Panc1 (cell line): ENCODE results near the gene MYL3. TPM values are rescaled to one million over a fixed set of nuclear protein-coding genes. Genes with fewer than 3 reads are reported as not detected.
A peak's percentile ranks its signal among the peaks of the same experiment; 100 is the strongest.

Experiments
- ATAC-seq: fragments of 200-7000 bp; cut with Tn5 transposase; 2 replicates; pipeline ENCODE4 v1.9.1; 2020; ENCODE audit warnings: mild to moderate bottlenecking, moderate library complexity
- BruUV-seq: library from RNA; stranded (reverse); fragments of 400-500 nt; replicated peaks from 2 replicates; lab custom pipeline; 2021; lab: Mats Ljungman, UMichigan
- CTCF ChIA-PET: fragments of 300-600 bp; sonication (Branson Sonifier 250); formaldehyde crosslinking; loops from one replicate; lab custom pipeline; 2022; ENCODE audit warnings: antibody characterized with exemption; lab: Charles Lee
- POLR2A ChIA-PET: fragments of 300-600 bp; sonication (Branson Sonifier 250); formaldehyde crosslinking; loops from one replicate; lab custom pipeline; 2022; ENCODE audit warnings: antibody characterized with exemption; lab: Charles Lee
- DNase-seq: peaks from one replicate; pipeline ENCODE4 v3.0.0-alpha.2; 2010; ENCODE audit warnings: low read depth, low spot score
- H3K27ac ChIP-seq: 2 replicates; pipeline ENCODE4 v1.5.1; 2011; ENCODE audit warnings: mild to moderate bottlenecking, low read length, inconsistent platforms
- H3K27me3 ChIP-seq: fragments of 200-500 bp; sonication (Bioruptor generic); 2 replicates; pipeline ENCODE4 v1.6.0; 2014; ENCODE audit warnings: low read length, inconsistent platforms; ENCODE audit not compliant: control insufficient read depth, insufficient read depth
- H3K36me3 ChIP-seq: fragments of 200-500 bp; sonication (Bioruptor generic); 2 replicates; pipeline ENCODE4 v1.5.1; 2014; ENCODE audit warnings: inconsistent platforms, mild to moderate bottlenecking, low read length, moderate library complexity; ENCODE audit not compliant: control insufficient read depth, insufficient read depth
- H3K4me1 ChIP-seq: 2 replicates; pipeline ENCODE4 v1.5.1; 2011; ENCODE audit warnings: inconsistent platforms, mild to moderate bottlenecking, low read length, moderate library complexity; ENCODE audit not compliant: control insufficient read depth, insufficient read depth
- H3K4me3 ChIP-seq, 2 experiments: 2 replicates each; pipeline ENCODE4 v1.5.1; 2011 to 2012; ENCODE audit warnings: low read depth in 2 of 2, low read length in 2 of 2, mild to moderate bottlenecking in 2 of 2, inconsistent platforms in 1 of 2, moderate library complexity in 1 of 2
- H3K9me3 ChIP-seq: fragments of 200-500 bp; sonication (Bioruptor generic); 2 replicates; pipeline ENCODE4 v1.5.1; 2014; ENCODE audit warnings: low read depth, mild to moderate bottlenecking, inconsistent platforms, low read length, moderate library complexity; ENCODE audit not compliant: control insufficient read depth, insufficient read depth
- POLR2AphosphoS5 ChIP-seq: IDR thresholded peaks from 2 replicates; pipeline ENCODE4 v1.6.1; 2012; ENCODE audit warnings: mild to moderate bottlenecking, low read depth, low read length, moderate library complexity
- REST ChIP-seq, 2 experiments: IDR thresholded peaks; 2 replicates each; pipeline ENCODE4 v1.6.1; 2011 to 2012; ENCODE audit warnings: low read depth in 2 of 2, control low read depth in 1 of 2, low read length in 1 of 2, mild to moderate bottlenecking in 1 of 2, moderate library complexity in 1 of 2; ENCODE audit not compliant: insufficient read depth in 1 of 2
- SIN3A ChIP-seq: IDR thresholded peaks from 2 replicates; pipeline ENCODE4 v1.6.1; 2012; ENCODE audit warnings: low read depth, mild to moderate bottlenecking, low read length, moderate library complexity, borderline replicate concordance; ENCODE audit not compliant: insufficient read depth
- TCF7L2 ChIP-seq: IDR thresholded peaks from 2 replicates; pipeline ENCODE4 v1.6.1; 2011; ENCODE audit warnings: mild to moderate bottlenecking, low read depth, low read length, inconsistent platforms
- in situ Hi-C: cut with HindIII; loops from 2 replicates; pipeline ENCODE4 v1.10.0; 2016; ENCODE audit warnings: low sequenced_read_pairs, low pct_unique_long_range_greater_than_20kb
- intact Hi-C: fragments of 100-400 bp; cut with micrococcal nuclease; formaldehyde crosslinking; loops from one replicate; pipeline ENCODE4 v1.10.0; 2022; ENCODE audit not compliant: unreplicated experiment
- total RNA-seq: library from RNA; stranded (reverse); gene quantifications from one replicate; pipeline ENCODE4 v1.2.1, GENCODE V29; 2021; ENCODE audit not compliant: unreplicated experiment
- TF ChIP-seq, protein P1 (sequence below): fragments of 450-650 bp; IDR thresholded peaks from 2 replicates; pipeline ENCODE4 v1.5.1; 2017; ENCODE audit warnings: mild to moderate bottlenecking

MYL3 gene
- total RNA-seq, 1 experiment from 2014 or later = not detected

GRCh38 chr3:46820852-46821251 is 42.4 kb downstream of the MYL3 start:
- BruUV-seq = no TSS peak
- in situ Hi-C loops = no loop called here
- POLR2A ChIA-PET = no interaction called here
- no peaks in the 10 kb centered on the region for H3K36me3 ChIP-seq
- no peaks in the 10 kb centered on the region for H3K4me1 ChIP-seq
- DNase-seq (no peak), ATAC-seq (no peak)
- intact Hi-C loops = no loop called here
- no peaks in the 10 kb centered on the region for H3K27me3 ChIP-seq
- H3K9me3 ChIP-seq = no peaks in the 10 kb centered on the region; the same call in 1 of the 2 replicates
- H3K27ac ChIP-seq = no peak overlapping the region
- CTCF ChIA-PET = no interaction called here
- H3K4me3 ChIP-seq = no peak overlapping the region
- TF ChIP-seq, protein P1, sequence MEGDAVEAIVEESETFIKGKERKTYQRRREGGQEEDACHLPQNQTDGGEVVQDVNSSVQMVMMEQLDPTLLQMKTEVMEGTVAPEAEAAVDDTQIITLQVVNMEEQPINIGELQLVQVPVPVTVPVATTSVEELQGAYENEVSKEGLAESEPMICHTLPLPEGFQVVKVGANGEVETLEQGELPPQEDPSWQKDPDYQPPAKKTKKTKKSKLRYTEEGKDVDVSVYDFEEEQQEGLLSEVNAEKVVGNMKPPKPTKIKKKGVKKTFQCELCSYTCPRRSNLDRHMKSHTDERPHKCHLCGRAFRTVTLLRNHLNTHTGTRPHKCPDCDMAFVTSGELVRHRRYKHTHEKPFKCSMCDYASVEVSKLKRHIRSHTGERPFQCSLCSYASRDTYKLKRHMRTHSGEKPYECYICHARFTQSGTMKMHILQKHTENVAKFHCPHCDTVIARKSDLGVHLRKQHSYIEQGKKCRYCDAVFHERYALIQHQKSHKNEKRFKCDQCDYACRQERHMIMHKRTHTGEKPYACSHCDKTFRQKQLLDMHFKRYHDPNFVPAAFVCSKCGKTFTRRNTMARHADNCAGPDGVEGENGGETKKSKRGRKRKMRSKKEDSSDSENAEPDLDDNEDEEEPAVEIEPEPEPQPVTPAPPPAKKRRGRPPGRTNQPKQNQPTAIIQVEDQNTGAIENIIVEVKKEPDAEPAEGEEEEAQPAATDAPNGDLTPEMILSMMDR = no peak
- no peak for TF ChIP-seq SIN3A
- no peak for TF ChIP-seq POLR2AphosphoS5
- TF ChIP-seq TCF7L2 = no peak
- no peak for TF ChIP-seq REST (IDR thresholded peaks at IDR 0.05; ENCODE audit: insufficient read depth in 1 of 2, low read depth in 2 of 2, low read length in 1 of 2)

DNA sequence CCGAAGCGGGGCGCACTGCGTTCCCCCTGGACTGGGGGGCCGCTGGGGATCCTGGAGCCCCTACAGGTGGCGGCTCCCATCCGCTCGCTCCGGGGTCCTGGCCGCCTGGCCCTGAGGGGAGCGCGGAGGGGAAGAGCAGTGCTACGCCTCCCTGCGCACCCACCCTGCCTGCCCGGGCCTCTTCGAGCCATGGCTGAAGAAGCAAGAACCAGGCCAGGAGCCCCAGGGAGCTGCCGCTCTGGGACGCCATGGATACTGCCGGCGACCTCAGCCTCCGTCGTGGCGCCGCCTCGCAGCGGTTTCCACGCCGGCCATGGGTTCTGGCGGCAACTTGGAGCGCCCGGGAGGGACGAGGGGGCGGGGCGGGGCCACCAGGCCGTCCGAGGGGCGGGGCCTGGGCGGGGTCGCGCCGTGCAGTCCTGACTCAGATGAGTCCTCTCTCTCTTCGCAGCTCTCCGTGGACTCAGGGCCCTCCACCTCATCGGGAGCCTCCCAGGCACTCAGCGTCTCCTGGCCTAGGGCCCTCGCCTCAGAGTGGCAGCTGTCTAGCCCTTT is 50.9 kb downstream of the MYL3 start:
- Histone ChIP-seq H3K27me3 (no peaks in the 10 kb centered on the region), H3K27ac (no peak overlapping the region), H3K4me3 (peak overlapping the region; percentile 28 to 50), H3K4me1 (no peaks in the 10 kb centered on the region; the same call in 1 of the 2 replicates), H3K9me3 (no peaks in the 10 kb centered on the region), H3K36me3 (no peaks in the 10 kb centered on the region)
- in situ Hi-C loops = no loop called here
- POLR2A ChIA-PET = no interaction called here
- peak; percentile 94 for ATAC-seq
- no peak for DNase-seq
- intact Hi-C loops = no loop called here
- TF ChIP-seq REST (IDR thresholded peaks at IDR 0.05; ENCODE audit: insufficient read depth in 1 of 2, low read depth in 2 of 2, low read length in 1 of 2) = no peak
- TF ChIP-seq POLR2AphosphoS5 = no peak
- TF ChIP-seq, protein P1 = no peak
- TF ChIP-seq TCF7L2 = no peak
- TF ChIP-seq SIN3A = no peak
- CTCF ChIA-PET = no interaction called here
- BruUV-seq = no TSS peak
